Choroid plexus epithelial cell (primary cell): ENCODE data around the gene RAB37.
A peak's percentile ranks its signal among the peaks of the same experiment; 100 is the strongest.

Source experiments
- DNase-seq: peaks from one replicate; pipeline ENCODE4 v3.0.0-alpha.2; 2010; ENCODE audit warnings: low read depth
- H3K4me3 ChIP-seq: 2 replicates; pipeline ENCODE4 v1.5.1; 2011; ENCODE audit warnings: low read depth, mild to moderate bottlenecking, control low read depth, low read length, moderate library complexity
- CTCF ChIP-seq: conservative IDR thresholded peaks from 2 replicates; pipeline ENCODE4 v1.5.1; 2011; ENCODE audit warnings: low read depth, mild to moderate bottlenecking, control low read depth, inconsistent platforms, low read length, moderate library complexity

The RAB37 gene

GRCh38 chr17:74736513-74737298 is at the start of gene RAB37:
RAB37 (plus strand) TSS chr17:74737256; CDS start chr17:74737273, 17 bp downstream.
- no peak within 1 kb of the TSS for H3K4me3 ChIP-seq
- no peak for DNase-seq
- TF ChIP-seq CTCF = peak; percentile 21

DNA sequence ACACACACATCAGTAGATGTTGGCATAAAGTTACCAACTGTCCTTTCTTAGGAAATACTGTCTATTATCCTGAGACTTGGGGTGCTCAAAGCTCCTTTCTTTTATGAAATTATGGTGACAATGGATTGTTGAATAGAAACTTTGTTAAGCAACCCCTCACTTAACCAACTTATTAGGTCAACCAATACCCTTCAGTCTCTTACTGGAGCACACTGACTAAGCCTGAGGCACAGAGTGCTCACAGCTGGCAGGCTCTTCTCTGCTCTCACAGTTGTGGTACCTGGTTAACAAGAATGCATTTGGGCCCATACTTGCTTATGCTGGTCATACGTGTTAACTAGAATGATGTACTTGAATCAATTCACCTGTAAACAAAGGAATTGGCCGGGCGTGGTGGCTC is 49.2 kb upstream of the RAB37 start:
- TF ChIP-seq CTCF = no peak

DNA sequence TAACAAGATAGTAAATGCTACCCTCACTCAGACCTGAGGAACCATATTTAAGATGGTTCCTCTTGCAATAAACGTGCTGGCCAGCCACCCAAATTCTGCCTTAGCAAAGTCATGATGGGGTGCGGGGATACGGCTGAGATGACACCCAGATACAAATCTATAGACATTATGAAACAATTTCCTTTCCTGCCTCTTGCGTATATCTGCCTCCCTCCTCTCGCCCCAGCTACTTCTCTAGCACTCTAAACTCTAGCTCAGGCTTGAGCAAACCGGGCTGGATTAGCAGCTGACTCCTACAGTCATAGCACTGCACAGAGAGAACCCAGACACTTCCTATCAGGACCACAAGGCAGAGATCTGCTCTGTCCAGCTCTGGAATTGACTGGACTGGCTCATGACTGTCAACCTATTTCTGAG is 46.6 kb upstream of the RAB37 start:
- no peak overlapping the region for H3K4me3 ChIP-seq
- no peak for DNase-seq
- no peak for TF ChIP-seq CTCF

More for the DNA sequence above, 49.2 kb upstream of the RAB37 start:
- DNase-seq = no peak
- no peak overlapping the region for H3K4me3 ChIP-seq

- no peak for DNase-seq
- no peak for TF ChIP-seq CTCF
- no peak overlapping the region for H3K4me3 ChIP-seq
Observed at GRCh38 chr17:74691151-74691550, 45.9 kb upstream of the RAB37 start.

- DNase-seq = no peak
- no peak for TF ChIP-seq CTCF
- H3K4me3 ChIP-seq = no peak overlapping the region
Observed at GRCh38 chr17:74694081-74694480, 43.0 kb upstream of the RAB37 start.

- TF ChIP-seq CTCF = no peak
- DNase-seq = no peak
- no peak overlapping the region for H3K4me3 ChIP-seq
Observed at GRCh38 chr17:74695629-74696028, 41.4 kb upstream of the RAB37 start.

DNA sequence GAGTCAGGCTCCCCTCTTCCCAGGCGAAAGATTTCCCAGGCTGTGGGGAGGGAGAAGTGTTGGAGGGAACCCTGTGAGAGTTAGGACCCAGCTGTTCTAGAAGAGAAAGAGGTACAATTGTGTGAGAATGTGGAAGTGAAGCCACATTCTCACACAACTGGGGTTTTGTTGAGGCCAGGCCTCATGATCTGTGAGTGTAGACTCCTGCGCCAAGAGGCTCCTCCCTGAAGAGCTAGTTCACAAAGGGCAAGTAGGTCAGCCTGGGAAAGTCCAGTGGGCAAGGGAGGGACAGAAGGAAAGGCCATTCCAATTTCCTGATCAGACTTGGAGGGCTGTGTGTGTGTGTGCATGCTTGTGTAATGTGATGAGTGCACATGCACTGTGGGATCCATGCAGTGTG is 39.5 kb upstream of the RAB37 start:
- H3K4me3 ChIP-seq = no peak overlapping the region
- DNase-seq = no peak

More for the DNA sequence above, 39.5 kb upstream of the RAB37 start:
- TF ChIP-seq CTCF = no peak
